Activated naive CD4-positive, alpha-beta T cell treated with anti-CD3 and anti-CD28 coated beads, Interleukin-2, amount 50 U/mL, for 16 hours (primary cell): ENCODE results near the gene TRAF2.

ENCODE experiments used
- DNase-seq: peaks from one replicate; pipeline ENCODE4 v3.0.0-alpha.2; 2020

Gene TRAF2

DNA sequence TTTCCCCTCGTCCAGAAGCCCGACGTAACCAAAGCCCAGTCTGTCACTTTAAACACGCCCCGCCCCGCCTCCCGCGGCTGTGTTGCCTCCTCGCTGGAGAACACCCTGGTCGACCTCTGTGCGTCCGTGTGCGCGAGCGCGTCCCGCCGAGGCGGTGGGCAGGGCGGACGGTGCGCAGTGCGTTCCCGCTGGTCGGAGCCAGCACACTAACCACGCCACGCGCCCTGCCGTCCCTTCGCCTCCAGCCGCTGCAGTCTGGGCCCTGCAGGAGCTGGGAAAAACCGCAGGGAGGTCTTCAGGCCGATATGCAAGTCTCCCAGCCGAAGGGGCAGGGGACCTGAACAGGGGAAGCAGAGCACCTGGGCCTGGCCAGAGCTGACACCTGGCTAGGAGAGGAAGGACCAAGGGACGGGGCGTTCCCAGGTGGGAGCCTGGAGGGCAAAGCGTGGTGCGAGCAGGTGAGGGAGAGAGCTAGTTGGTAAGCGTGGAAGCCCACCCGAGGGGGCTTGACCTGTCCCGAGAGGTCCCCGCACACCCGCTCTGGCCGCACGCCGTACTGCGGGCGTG lies 38.4 kb upstream of the TRAF2 start:
- peak; percentile 79 for DNase-seq

- peak; percentile 57 for DNase-seq
These were observed 37.8 kb upstream of the TRAF2 start for GRCh38 chr9:136848393-136849037.

GRCh38 chr9:136849038-136849959 lies 37.0 kb upstream of the TRAF2 start, which contains the start of gene PHPT1:
Gene PHPT1 (plus strand): TSS chr9:136849409. CDS start chr9:136849431, 22 bp downstream.
- peak; percentile 97 for DNase-seq

DNA sequence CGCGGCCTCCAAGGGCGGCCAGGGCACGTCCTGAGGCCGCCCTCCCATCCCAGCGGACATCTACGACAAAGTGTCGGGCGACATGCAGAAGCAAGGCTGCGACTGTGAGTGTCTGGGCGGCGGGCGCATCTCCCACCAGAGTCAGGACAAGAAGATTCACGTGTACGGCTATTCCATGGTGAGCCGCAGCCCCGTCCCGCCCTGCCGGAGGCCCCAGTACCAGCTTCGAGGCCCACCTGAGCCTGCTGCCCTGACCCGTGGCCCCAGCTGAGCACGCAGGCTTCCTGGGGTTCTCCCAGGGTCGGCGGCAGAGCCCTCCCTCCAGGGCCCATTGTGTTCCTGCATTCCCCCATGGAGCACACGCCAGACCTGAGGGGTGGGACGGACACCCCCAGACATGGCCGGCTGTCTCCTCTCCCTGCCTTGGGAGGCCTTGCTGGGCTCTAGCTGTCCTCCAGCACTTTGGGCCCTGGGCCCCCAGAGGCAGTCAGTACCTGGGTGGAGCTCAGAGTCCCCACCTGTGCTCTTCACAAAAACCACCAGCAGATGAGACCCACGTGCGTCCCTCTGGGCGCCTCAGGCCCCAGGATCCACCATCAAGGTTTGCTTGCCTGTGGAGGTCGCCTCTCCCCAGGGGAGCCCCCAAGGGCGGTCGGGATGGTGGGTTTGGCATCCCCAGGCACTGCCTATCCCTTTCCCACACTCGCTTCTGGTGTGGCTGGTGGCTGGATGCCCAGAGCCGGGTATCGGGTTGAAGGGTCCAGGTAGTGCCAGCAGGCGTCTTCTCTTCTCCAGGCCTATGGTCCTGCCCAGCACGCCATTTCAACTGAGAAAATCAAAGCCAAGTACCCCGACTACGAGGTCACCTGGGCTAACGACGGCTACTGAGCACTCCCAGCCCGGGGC lies 36.1 kb upstream of the TRAF2 start:
- DNase-seq, result no peak

DNA sequence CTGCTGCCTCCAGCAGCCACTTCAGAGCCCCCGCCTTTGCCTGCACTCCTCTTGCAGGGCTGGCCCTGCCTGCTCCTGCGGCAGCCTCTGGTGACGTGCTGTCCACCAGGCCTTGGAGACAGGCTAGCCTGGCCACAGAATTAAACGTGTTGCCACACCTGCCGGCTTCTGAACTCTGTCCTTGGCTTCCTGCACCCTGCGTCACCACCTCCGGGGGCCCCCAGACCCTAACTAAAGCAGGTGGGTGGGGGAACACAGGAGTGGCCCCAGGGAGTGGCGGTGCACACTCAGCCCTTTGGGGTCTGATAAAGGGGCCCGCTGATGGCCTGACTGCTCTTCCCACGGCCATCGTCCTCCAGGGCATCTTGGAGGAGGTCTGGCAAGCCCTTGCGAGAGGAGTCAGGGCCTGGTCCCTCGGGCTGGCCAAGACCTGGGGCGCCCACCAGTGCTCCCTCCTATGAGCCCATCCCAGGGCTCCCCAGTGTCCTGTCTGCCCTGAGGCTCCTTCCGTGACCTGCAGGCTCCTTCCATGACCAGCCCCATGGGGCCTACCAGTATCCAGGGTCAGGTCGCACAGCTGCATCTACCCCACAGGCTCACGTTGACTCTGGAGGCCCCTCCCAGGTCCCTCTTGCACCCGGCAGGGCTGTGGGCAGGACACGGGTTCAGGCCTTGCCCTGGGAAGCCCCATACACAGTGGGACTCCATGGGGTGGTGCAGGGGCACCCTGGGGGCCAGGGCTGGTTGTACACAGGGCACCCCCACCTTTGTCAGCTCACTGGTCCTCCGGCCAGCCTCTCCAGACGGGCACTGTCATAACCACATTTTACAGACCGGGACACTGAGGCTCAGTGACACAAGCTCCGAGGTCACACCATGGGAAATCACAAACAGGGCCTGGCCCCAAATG lies 35.2 kb upstream of the TRAF2 start:
- DNase-seq, result no peak

DNA sequence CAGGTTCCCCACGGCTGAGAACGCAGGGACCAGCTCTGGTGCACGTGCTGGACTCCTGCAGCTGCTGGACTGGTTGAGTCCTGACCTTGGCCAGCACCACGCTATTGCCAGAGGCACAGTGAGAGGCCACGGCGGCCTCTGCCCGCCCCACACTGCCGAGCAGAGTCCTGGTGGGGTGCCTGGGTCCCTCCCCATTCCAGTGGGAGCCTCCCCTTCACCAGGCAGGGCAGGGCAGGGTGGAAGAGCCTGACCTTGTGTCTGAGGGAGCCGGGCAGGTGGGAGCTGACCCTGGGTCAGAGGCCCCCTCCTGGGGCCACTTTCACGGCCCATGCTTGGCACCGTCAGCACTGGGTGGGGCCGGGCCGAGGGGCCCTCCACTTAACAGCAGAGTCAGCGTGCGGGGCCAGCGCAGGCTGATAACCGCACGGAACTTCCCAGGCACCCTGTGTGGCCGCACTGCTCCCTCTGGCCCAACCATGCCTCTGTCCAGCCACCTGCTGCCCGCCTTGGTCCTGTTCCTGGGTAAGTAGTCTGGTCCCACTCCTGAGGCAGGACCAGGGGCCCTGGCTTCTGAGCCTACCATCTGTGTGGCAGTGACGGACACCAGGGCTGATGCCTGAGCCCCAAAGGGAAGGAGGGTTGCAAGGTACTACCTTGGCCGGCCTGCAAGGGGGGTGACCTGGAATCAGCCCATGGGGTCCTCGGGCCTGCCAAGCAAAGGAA lies 34.2 kb upstream of the TRAF2 start, which contains the start of gene MAMDC4:
Gene MAMDC4 (plus strand): TSS at position 406 of the 723 bp plus-strand sequence. CDS start 71 bp downstream, at position 477.
- DNase-seq, result no peak

GRCh38 chr9:136852664-136853595 lies 33.4 kb upstream of the TRAF2 start:
- no peak for DNase-seq

DNA sequence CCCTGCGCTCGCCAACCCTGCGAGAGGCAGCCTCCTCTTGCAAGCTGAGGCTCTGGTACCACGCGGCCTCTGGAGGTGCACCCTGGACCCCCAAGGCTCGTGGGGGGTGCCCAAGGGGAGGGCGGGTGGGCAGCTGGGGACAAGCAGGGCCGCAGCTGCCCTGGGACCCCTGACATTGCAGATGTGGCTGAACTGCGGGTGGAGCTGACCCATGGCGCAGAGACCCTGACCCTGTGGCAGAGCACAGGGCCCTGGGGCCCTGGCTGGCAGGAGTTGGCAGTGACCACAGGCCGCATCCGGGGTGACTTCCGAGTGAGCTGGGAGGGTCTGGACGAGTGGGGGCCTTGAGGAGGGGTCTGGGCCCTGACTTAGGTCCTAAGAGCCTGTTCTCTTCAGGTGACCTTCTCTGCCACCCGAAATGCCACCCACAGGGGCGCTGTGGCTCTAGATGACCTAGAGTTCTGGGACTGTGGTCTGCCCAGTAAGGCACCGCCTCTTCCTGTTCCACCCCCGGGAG lies 32.7 kb upstream of the TRAF2 start:
- DNase-seq, result peak; percentile 11

DNA sequence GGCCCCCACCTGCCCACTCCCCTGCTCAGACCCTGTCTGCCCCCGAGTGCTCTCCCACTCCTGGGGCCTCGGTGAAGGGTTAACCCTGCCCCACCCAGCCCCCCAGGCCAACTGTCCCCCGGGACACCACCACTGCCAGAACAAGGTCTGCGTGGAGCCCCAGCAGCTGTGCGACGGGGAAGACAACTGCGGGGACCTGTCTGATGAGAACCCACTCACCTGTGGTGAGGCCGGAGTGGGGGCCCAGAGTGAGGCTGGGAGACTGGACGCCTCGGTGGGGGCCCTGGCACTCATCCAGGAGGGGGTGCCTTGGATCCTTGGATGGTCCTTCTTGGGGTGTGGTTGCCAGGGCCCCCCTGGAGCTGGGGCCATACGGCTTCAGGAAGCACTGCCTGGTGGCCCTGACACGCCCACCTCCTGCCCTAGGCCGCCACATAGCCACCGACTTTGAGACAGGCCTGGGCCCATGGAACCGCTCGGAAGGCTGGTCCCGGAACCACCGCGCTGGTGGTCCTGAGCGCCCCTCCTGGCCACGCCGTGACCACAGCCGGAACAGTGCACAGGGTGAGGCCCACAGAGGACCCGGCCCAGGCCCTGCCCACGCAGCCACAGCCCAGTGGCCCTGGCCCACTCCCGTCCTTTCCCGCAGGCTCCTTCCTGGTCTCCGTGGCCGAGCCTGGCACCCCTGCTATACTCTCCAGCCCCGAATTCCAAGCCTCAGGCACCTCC lies 32.0 kb upstream of the TRAF2 start:
- peak; percentile 11 for DNase-seq

GRCh38 chr9:136854842-136855460 lies 31.4 kb upstream of the TRAF2 start:
- DNase-seq, result no peak

DNA sequence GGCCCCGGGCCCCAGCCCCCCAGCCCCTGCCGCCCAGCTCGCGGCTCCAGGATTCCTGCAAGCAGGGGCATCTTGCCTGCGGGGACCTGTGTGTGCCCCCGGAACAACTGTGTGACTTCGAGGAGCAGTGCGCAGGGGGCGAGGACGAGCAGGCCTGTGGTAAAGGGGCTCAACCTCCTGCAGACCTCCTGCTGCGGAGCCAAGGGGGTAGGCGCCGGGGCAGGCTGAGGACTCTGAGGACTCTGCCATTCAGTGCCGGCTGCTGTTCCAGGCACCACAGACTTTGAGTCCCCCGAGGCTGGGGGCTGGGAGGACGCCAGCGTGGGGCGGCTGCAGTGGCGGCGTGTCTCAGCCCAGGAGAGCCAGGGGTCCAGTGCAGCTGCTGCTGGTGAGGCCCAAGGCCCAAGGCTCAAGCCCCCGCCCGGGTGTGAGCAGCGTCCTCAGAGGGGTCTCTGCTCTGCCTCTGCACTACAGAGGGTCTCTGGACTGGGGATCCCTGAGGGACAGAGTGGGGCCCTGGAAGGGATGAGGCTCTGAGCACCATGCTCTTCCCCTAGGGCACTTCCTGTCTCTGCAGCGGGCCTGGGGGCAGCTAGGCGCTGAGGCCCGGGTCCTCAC lies 30.7 kb upstream of the TRAF2 start:
- DNase-seq, result peak; percentile 10

DNA sequence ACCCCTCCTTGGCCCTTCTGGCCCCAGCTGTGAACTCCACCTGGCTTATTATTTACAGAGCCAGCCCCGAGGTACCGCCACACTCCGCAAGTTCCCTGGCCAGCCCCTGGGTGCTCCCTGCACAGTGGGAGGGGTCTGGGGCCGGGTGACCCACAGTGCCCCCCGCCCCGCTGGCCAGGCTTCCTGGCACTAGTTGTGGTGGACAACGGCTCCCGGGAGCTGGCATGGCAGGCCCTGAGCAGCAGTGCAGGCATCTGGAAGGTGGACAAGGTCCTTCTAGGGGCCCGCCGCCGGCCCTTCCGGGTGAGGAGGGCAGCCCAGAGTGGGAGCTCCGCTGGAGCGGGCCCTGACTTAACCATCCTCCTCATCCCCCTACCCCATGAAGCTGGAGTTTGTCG lies 30.2 kb upstream of the TRAF2 start:
- no peak for DNase-seq

DNA sequence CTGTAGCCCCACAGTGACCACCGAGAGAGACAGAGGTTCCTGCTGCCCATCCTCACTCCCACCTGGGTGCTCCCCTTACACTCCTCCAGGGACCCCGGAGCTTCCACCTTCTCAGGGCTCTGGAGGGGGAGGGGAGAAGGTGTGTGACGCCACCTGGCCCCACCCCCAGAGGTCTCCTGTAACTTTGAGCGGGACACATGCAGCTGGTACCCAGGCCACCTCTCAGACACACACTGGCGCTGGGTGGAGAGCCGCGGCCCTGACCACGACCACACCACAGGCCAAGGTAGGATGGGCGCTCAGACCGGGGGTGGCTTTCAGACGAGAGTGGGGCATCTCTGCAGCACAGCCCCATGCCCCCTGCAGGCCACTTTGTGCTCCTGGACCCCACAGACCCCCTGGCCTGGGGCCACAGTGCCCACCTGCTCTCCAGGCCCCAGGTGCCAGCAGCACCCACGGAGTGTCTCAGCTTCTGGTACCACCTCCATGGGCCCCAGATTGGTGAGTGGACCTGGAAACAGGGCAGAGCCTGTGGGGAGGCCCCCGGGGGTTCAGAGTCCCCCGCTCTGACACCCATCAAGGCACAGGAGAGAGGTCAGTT lies 29.7 kb upstream of the TRAF2 start:
- DNase-seq, result peak; percentile 9

- peak; percentile 10 for DNase-seq
These were observed 29.1 kb upstream of the TRAF2 start for GRCh38 chr9:136857166-136857565.

GRCh38 chr9:136857581-136858412 lies 28.5 kb upstream of the TRAF2 start:
- DNase-seq, result peak; percentile 9

DNA sequence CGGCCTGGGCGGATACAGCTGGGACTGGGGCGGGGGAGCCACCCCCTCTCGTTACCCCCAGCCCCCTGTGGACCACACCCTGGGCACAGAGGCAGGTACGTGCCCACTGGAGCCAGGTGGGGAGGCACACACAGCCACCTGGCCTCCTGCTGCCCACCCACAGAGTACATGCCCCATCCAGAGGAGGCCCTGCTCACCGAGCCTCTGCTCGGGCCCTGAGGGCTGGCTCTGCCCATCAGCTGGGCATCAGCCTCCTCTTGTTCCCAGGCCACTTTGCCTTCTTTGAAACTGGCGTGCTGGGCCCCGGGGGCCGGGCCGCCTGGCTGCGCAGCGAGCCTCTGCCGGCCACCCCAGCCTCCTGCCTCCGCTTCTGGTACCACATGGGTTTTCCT lies 27.9 kb upstream of the TRAF2 start:
- DNase-seq, result peak; percentile 10
